ENCODE measurements around the gene TRAF4.
A peak's percentile ranks its signal among the peaks of the same experiment; 100 is the strongest.

The TRAF4 gene

DNA sequence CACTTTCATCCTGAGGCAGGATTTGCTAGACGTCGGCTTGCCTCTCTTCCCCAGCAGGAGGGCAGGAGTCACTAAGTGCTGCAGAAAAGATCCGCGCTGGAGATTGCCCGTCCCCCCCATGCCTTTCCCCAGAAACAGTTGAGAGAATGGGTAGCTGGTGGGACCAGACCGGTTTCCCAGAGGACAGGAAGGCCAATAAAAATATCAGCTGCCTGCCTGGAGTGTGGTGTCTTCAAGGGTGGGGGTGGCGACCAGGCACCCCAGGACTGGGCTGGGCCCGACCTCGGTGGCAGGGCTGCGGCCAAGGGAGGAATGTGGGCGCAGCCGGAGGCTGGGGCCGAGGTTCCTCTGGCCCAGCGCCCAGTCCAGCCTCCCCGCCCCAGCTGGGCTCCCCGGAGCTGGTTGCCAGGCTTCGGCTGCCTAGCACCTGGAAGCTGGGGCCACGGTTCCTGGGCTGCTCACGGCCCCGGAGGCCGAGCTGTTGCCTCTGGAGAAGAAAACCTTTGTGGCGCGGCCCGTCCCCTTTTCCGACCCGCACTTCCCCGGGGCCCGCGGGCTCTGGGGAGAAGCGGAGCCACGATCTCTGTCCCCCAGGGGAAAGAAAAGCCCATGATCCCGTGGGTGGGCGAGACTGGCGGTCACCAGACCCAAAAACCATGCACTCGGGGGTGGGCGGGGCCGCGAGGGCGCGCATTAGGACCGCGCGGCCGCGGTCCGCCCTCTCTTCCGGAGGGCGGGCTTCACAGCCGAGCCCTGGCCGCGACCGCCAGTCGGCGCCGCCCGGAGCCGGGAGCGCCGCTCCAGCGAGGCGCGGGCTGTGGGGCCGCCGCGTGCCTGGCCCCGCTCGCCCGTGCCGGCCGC lies at the start of gene TRAF4:
TRAF4 (plus strand) TSS at position 769 of the 861 bp plus-strand sequence. CDS start 102 bp downstream, outside the sequence.
- peak; percentile 42 to 83 (median 70) for DNase-seq

- DNase-seq = no peak
Measured at GRCh38 chr17:28698253-28698941, 45.4 kb upstream of the TRAF4 start.

GRCh38 chr17:28700278-28700677 lies 43.5 kb upstream of the TRAF4 start:
- DNase-seq = no peak

- no peak for DNase-seq
Measured at GRCh38 chr17:28700830-28701492, 42.9 kb upstream of the TRAF4 start.

- DNase-seq = no peak
Measured at GRCh38 chr17:28702026-28702751, 41.6 kb upstream of the TRAF4 start.

DNA sequence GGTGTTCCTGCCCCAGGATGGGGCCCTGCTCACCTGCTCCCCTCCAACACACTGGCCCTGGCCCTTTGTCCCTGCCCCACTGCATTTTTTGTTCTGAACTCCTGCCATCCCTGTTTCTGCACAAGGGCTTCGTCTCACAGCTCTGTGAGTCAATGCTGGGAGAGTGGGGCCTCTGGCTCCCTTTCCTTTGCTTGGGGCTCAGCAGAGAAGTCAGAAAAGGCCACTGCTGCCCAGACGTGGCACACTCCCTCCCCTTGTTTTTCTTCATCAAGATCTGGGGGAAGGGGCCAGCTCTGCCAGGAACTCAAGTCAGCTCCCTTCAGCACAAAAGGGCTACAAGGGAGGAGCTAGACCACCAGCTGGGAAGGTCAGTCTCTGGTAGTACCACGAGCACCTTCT lies 41.1 kb upstream of the TRAF4 start:
- DNase-seq = no peak

- DNase-seq = no peak
Measured at GRCh38 chr17:28703552-28704218, 40.1 kb upstream of the TRAF4 start.

- no peak for DNase-seq
Measured at GRCh38 chr17:28704219-28704858, 39.5 kb upstream of the TRAF4 start.

GRCh38 chr17:28705074-28705659 lies 38.6 kb upstream of the TRAF4 start:
- no peak for DNase-seq

- DNase-seq = no peak
Measured at GRCh38 chr17:28705728-28706334, 38.0 kb upstream of the TRAF4 start.

GRCh38 chr17:28706471-28707338 lies 37.1 kb upstream of the TRAF4 start:
- DNase-seq = no peak

GRCh38 chr17:28707339-28707720 lies 36.5 kb upstream of the TRAF4 start:
- no peak for DNase-seq

- peak; percentile 72 to 88 (median 85) for DNase-seq
Measured at GRCh38 chr17:28710861-28711722, 32.7 kb upstream of the TRAF4 start.

- peak in 3 of 6 experiments; percentile 54 to 76 (median 57) for DNase-seq
Measured at GRCh38 chr17:28711723-28712031, 32.1 kb upstream of the TRAF4 start, which contains the start of gene PROCA1. Gene PROCA1, minus strand, starts transcription at chr17:28711888. Its CDS starts 228 bp downstream, at chr17:28711660.

GRCh38 chr17:28712032-28712704 lies 31.6 kb upstream of the TRAF4 start:
- peak in 5 of 6 experiments; percentile 28 to 62 (median 51) for DNase-seq

- DNase-seq = no peak
Measured at GRCh38 chr17:28712705-28713415, 31.0 kb upstream of the TRAF4 start.

DNA sequence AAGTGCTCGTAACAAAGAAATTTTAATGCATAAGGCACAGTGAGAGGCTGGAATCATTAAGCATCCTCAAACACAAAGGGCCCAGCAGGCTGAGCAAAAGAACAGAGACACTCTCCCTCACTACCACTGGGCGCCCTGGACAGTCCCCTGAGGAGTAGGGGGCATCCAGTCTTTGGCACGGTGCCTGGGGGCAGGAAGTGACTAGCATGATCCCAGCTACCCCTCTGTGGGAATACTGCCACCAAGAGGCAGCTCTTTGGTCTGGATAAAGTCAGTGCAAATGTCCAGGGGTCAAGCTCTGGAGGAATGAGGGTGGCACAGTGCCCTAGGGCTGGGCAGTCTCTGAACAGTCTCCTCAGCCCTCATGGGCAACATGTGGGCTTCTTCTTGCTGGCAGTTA lies 29.5 kb upstream of the TRAF4 start:
- no peak for DNase-seq

GRCh38 chr17:28715217-28715616 lies 28.6 kb upstream of the TRAF4 start:
- no peak for DNase-seq
